Measurements from ENCODE around the gene GRM5.
"Not testable (repeated sequence)": the region's sequence is repeated elsewhere in the genome, so short reads cannot be mapped to it uniquely, and the experiment has no call there.

The GRM5 gene

GRCh38 chr11:88901436-88901835 is 164.3 kb downstream of the GRM5 start:
- not testable (repeated sequence) for H3K9me3 Mint-ChIP-seq, ATAC-seq, H3K36me3 Mint-ChIP-seq, H3K4me1 Mint-ChIP-seq, H3K27ac Mint-ChIP-seq, H3K27me3 Mint-ChIP-seq, H3K4me3 Mint-ChIP-seq

- peaks cover 14% of the 10 kb centered on the region for H3K9me3 Mint-ChIP-seq
- not testable (repeated sequence) for H3K4me3 Mint-ChIP-seq, H3K27ac Mint-ChIP-seq
Measured at GRCh38 chr11:88888855-88889254, 176.9 kb downstream of the GRM5 start.

GRCh38 chr11:88886796-88887195 is 179.0 kb downstream of the GRM5 start:
- H3K9me3 Mint-ChIP-seq: peaks cover 20% of the 10 kb centered on the region
- H3K27ac Mint-ChIP-seq: no peak overlapping the region

More at GRCh38 chr11:88888855-88889254, 176.9 kb downstream of the GRM5 start:
- not testable (repeated sequence) for H3K27me3 Mint-ChIP-seq, H3K4me1 Mint-ChIP-seq, H3K36me3 Mint-ChIP-seq, ATAC-seq

GRCh38 chr11:88882800-88883199 is 183.0 kb downstream of the GRM5 start:
- not testable (repeated sequence) for ATAC-seq, H3K36me3 Mint-ChIP-seq, H3K27ac Mint-ChIP-seq, H3K4me3 Mint-ChIP-seq, H3K4me1 Mint-ChIP-seq, H3K27me3 Mint-ChIP-seq
- peaks cover 17% of the 10 kb centered on the region for H3K9me3 Mint-ChIP-seq

More at GRCh38 chr11:88886796-88887195, 179.0 kb downstream of the GRM5 start:
- Mint-ChIP-seq H3K4me3 (no peak overlapping the region), H3K36me3 (no peaks in the 10 kb centered on the region), H3K27me3 (no peaks in the 10 kb centered on the region), H3K4me1 (no peaks in the 10 kb centered on the region)
- ATAC-seq: no peak

GRCh38 chr11:88861618-88862017 is 204.2 kb downstream of the GRM5 start:
- peaks cover 3% of the 10 kb centered on the region for H3K9me3 Mint-ChIP-seq
- H3K4me1 Mint-ChIP-seq: no peaks in the 10 kb centered on the region
- H3K27ac Mint-ChIP-seq: no peak overlapping the region
- no peak for ATAC-seq
- no peak overlapping the region for H3K4me3 Mint-ChIP-seq
- H3K27me3 Mint-ChIP-seq: no peaks in the 10 kb centered on the region
- H3K36me3 Mint-ChIP-seq: no peaks in the 10 kb centered on the region

- not testable (repeated sequence) for H3K4me1 Mint-ChIP-seq, H3K4me3 Mint-ChIP-seq, H3K9me3 Mint-ChIP-seq, H3K27me3 Mint-ChIP-seq, H3K27ac Mint-ChIP-seq, ATAC-seq, H3K36me3 Mint-ChIP-seq
Measured at GRCh38 chr11:88860431-88860830, 205.4 kb downstream of the GRM5 start.

- not testable (repeated sequence) for H3K27me3 Mint-ChIP-seq, H3K4me1 Mint-ChIP-seq, H3K27ac Mint-ChIP-seq, H3K4me3 Mint-ChIP-seq, H3K9me3 Mint-ChIP-seq, ATAC-seq, H3K36me3 Mint-ChIP-seq
Measured at GRCh38 chr11:88853963-88854362, 211.8 kb downstream of the GRM5 start.

GRCh38 chr11:88851547-88851946 is 214.2 kb downstream of the GRM5 start:
- not testable (repeated sequence) for H3K36me3 Mint-ChIP-seq, H3K4me3 Mint-ChIP-seq, H3K4me1 Mint-ChIP-seq

GRCh38 chr11:88849773-88850172 is 216.0 kb downstream of the GRM5 start:
- H3K9me3 Mint-ChIP-seq, H3K4me1 Mint-ChIP-seq, H3K27me3 Mint-ChIP-seq, H3K36me3 Mint-ChIP-seq, H3K27ac Mint-ChIP-seq, H3K4me3 Mint-ChIP-seq, ATAC-seq: not testable (repeated sequence)

More at GRCh38 chr11:88851547-88851946, 214.2 kb downstream of the GRM5 start:
- not testable (repeated sequence) for H3K9me3 Mint-ChIP-seq, H3K27ac Mint-ChIP-seq, ATAC-seq, H3K27me3 Mint-ChIP-seq

- Mint-ChIP-seq H3K4me1 (no peaks in the 10 kb centered on the region), H3K4me3 (no peak overlapping the region), H3K27ac (no peak overlapping the region), H3K9me3 (peaks cover 2% of the 10 kb centered on the region), H3K36me3 (no peaks in the 10 kb centered on the region), H3K27me3 (no peaks in the 10 kb centered on the region)
- no peak for ATAC-seq
Measured at GRCh38 chr11:88849368-88849767, 216.4 kb downstream of the GRM5 start.

- H3K27me3 Mint-ChIP-seq, H3K36me3 Mint-ChIP-seq, ATAC-seq, H3K4me3 Mint-ChIP-seq, H3K9me3 Mint-ChIP-seq, H3K27ac Mint-ChIP-seq, H3K4me1 Mint-ChIP-seq: not testable (repeated sequence)
Measured at GRCh38 chr11:88846266-88846665, 219.5 kb downstream of the GRM5 start.

GRCh38 chr11:88844941-88845340 is 220.8 kb downstream of the GRM5 start:
- H3K9me3 Mint-ChIP-seq, H3K27ac Mint-ChIP-seq, H3K36me3 Mint-ChIP-seq, H3K4me1 Mint-ChIP-seq, ATAC-seq, H3K4me3 Mint-ChIP-seq, H3K27me3 Mint-ChIP-seq: not testable (repeated sequence)

- not testable (repeated sequence) for H3K4me3 Mint-ChIP-seq, ATAC-seq, H3K9me3 Mint-ChIP-seq, H3K27ac Mint-ChIP-seq, H3K27me3 Mint-ChIP-seq, H3K36me3 Mint-ChIP-seq, H3K4me1 Mint-ChIP-seq
Measured at GRCh38 chr11:88843766-88844426, 221.9 kb downstream of the GRM5 start.

GRCh38 chr11:88838139-88838538 is 227.6 kb downstream of the GRM5 start:
- not testable (repeated sequence) for H3K27me3 Mint-ChIP-seq, H3K4me1 Mint-ChIP-seq, H3K27ac Mint-ChIP-seq, H3K4me3 Mint-ChIP-seq, ATAC-seq, H3K36me3 Mint-ChIP-seq
- H3K9me3 Mint-ChIP-seq: peaks cover 11% of the 10 kb centered on the region

GRCh38 chr11:88835709-88836108 is 230.1 kb downstream of the GRM5 start:
- not testable (repeated sequence) for ATAC-seq, H3K4me3 Mint-ChIP-seq, H3K4me1 Mint-ChIP-seq, H3K27me3 Mint-ChIP-seq, H3K9me3 Mint-ChIP-seq, H3K36me3 Mint-ChIP-seq, H3K27ac Mint-ChIP-seq

GRCh38 chr11:88831303-88831890 is 234.4 kb downstream of the GRM5 start:
- no peak overlapping the region for H3K4me3 Mint-ChIP-seq
- H3K4me1 Mint-ChIP-seq: no peaks in the 10 kb centered on the region
- peaks cover 3% of the 10 kb centered on the region for H3K9me3 Mint-ChIP-seq
- no peaks in the 10 kb centered on the region for H3K27me3 Mint-ChIP-seq
- ATAC-seq: peak; percentile 16
- no peak overlapping the region for H3K27ac Mint-ChIP-seq
- no peaks in the 10 kb centered on the region for H3K36me3 Mint-ChIP-seq
